HepG2 (cell line): ENCODE measurements around the gene DNAJC10. TPM values are rescaled to one million over a fixed set of nuclear protein-coding genes. Genes with fewer than 3 reads are reported as not detected.

Experiments
- ATAC-seq: fragments of 200-7000 bp; cut with Tn5 transposase; 3 replicates; pipeline ENCODE4 v1.9.1; 2020; ENCODE audit warnings: mild to moderate bottlenecking, moderate library complexity
- BruUV-seq: library from RNA; stranded (reverse); fragments of 400-500 nt; replicated peaks from 2 replicates; lab custom pipeline; 2021; lab: Mats Ljungman, UMichigan
- CTCF ChIA-PET: fragments of 300-600 bp; formaldehyde crosslinking; extraction: SDS; loops from one replicate; lab custom pipeline; 2021; ENCODE audit warnings: low total read pairs, inconsistent platforms, low intra/inter-chr PET ratio; lab: Yijun Ruan, JAX
- POLR2A ChIA-PET: fragments of 350-600 bp; sonication (Branson Sonifier 250); formaldehyde crosslinking; loops from one replicate; lab custom pipeline; 2020; ENCODE audit warnings: antibody characterized with exemption, inconsistent platforms; lab: Yijun Ruan, JAX
- DNase-seq: peaks from one replicate; pipeline ENCODE4 v3.0.0-alpha.2; 2015; ENCODE audit warnings: low spot score
- FAIRE-seq: peaks from 3 replicates; lab custom pipeline; 2011; peaks lifted over from hg19 to GRCh38; lab: Jason Lieb, UNC
- H2AFZ ChIP-seq: one replicate; pipeline ENCODE4 v1.6.1; 2011; ENCODE audit warnings: low read length, inconsistent platforms
- H3K27ac ChIP-seq: fragments of 300-600 bp; 3 replicates; pipeline ENCODE4 v1.8.0; 2011; ENCODE audit warnings: mixed run types, mild to moderate bottlenecking, mixed read lengths, low read length, inconsistent platforms; ENCODE audit not compliant: insufficient read depth; ENCODE audit errors: extremely low read length
- H3K27me3 ChIP-seq, 2 experiments: fragments of 200-600 bp in 1 of 2; 2 replicates in 1 of 2; 3 replicates in 1 of 2; pipeline versions ENCODE4 v1.6.0 to v1.8.0; 2011; ENCODE audit warnings: low read length in 2 of 2, mild to moderate bottlenecking in 2 of 2, moderate library complexity in 2 of 2, inconsistent platforms in 1 of 2; ENCODE audit not compliant: insufficient read depth in 2 of 2, control insufficient read depth in 1 of 2
- H3K36me3 ChIP-seq, 2 experiments: fragments of 200-600 bp in 1 of 2; replicated peaks in 1 of 2; 2 replicates in 1 of 2; 3 replicates in 1 of 2; pipeline versions ENCODE4 v1.5.1 to v1.8.0; 2011; ENCODE audit warnings: low read length in 2 of 2, inconsistent platforms in 1 of 2; ENCODE audit not compliant: insufficient read depth in 2 of 2, control insufficient read depth in 1 of 2
- H3K4me1 ChIP-seq: 2 replicates; pipeline ENCODE4 v1.5.1; 2012; ENCODE audit warnings: low read length, inconsistent platforms; ENCODE audit not compliant: insufficient read depth
- H3K4me2 ChIP-seq: 2 replicates; pipeline ENCODE4 v1.6.0; 2011; ENCODE audit warnings: low read depth, low read length, inconsistent platforms
- H3K4me3 ChIP-seq, 3 experiments: fragments of 200-600 bp in 1 of 3; sonication (generic), shearing (Covaris generic) in 1 of 3; replicated peaks in 1 of 3; 2 replicates each; pipeline ENCODE4 v1.5.1; 2011 to 2016; ENCODE audit warnings: low read length in 3 of 3, inconsistent platforms in 2 of 3, low read depth in 2 of 3, mild to moderate bottlenecking in 2 of 3, control low read depth in 1 of 3, mixed read lengths in 1 of 3; ENCODE audit not compliant: insufficient read depth in 1 of 3
- H3K79me2 ChIP-seq: one replicate; pipeline ENCODE4 v1.6.1; 2011; ENCODE audit warnings: low read length, inconsistent platforms; ENCODE audit not compliant: insufficient read depth
- H3K9ac ChIP-seq: 2 replicates; pipeline ENCODE4 v1.6.0; 2011; ENCODE audit warnings: mild to moderate bottlenecking, low read depth, low read length, inconsistent platforms; ENCODE audit not compliant: insufficient read depth
- H3K9me3 ChIP-seq: 2 replicates; pipeline ENCODE4 v1.5.1; 2012; ENCODE audit warnings: mild to moderate bottlenecking, low read length
- H4K20me1 ChIP-seq: 2 replicates; pipeline ENCODE4 v1.6.0; 2011; ENCODE audit warnings: inconsistent platforms, mild to moderate bottlenecking, low read length, moderate library complexity; ENCODE audit not compliant: insufficient read depth
- EEA1 ChIP-seq: sonication (generic); formaldehyde crosslinking; IDR thresholded peaks from 2 replicates; pipeline ENCODE4 v1.5.1; 2020; ENCODE audit warnings: mild to moderate bottlenecking, missing genetic modification reagents, borderline replicate concordance
- GATAD1 ChIP-seq: IDR thresholded peaks from 2 replicates; pipeline ENCODE4 v1.6.1; 2016; ENCODE audit warnings: missing genetic modification reagents, missing compliant biosample characterization
- MAFF ChIP-seq: IDR thresholded peaks from 2 replicates; pipeline ENCODE4 v1.6.1; 2011; ENCODE audit warnings: low read depth, low read length, improper control_type of control experiment
- MAFK ChIP-seq, 2 experiments: IDR thresholded peaks in 1 of 2; conservative IDR thresholded peaks in 1 of 2; 2 replicates each; pipeline ENCODE4 v1.6.1; 2011; ENCODE audit warnings: improper control_type of control experiment in 2 of 2, low read length in 2 of 2
- NFKBIZ ChIP-seq: IDR thresholded peaks from 2 replicates; pipeline ENCODE4 v1.6.1; 2018; ENCODE audit warnings: missing genetic modification reagents, missing compliant biosample characterization
- PRPF4 ChIP-seq: fragments of 200-400 bp; formaldehyde crosslinking; IDR thresholded peaks from 2 replicates; pipeline ENCODE4 v1.6.1; 2016; ENCODE audit warnings: low read length, low read depth; ENCODE audit not compliant: poor library complexity, severe bottlenecking
- RBFOX2 ChIP-seq: fragments of 200-400 bp; formaldehyde crosslinking; IDR thresholded peaks from 2 replicates; pipeline ENCODE4 v1.6.1; 2017; ENCODE audit warnings: low read depth, mild to moderate bottlenecking, low read length
- RFX3 ChIP-seq: IDR thresholded peaks from 2 replicates; pipeline ENCODE4 v1.6.1; 2016; ENCODE audit warnings: missing biosample characterization, missing genetic modification reagents
- TFAP4 ChIP-seq: sonication (generic); IDR thresholded peaks from 2 replicates; pipeline ENCODE4 v1.6.1; 2016; ENCODE audit warnings: low read depth, borderline replicate concordance
- ZBTB37 ChIP-seq: sonication (generic); formaldehyde crosslinking; IDR thresholded peaks from 2 replicates; pipeline ENCODE4 v1.4.0; 2020; ENCODE audit warnings: mild to moderate bottlenecking, missing genetic modification reagents
- ZNF382 ChIP-seq: sonication (generic); formaldehyde crosslinking; IDR thresholded peaks from 2 replicates; pipeline ENCODE4 v1.5.0; 2020; ENCODE audit warnings: missing genetic modification reagents, mild to moderate bottlenecking, borderline replicate concordance
- ZNF468 ChIP-seq: sonication (generic); formaldehyde crosslinking; IDR thresholded peaks from 2 replicates; pipeline ENCODE4 v1.8.0; 2022; ENCODE audit warnings: mild to moderate bottlenecking, moderate library complexity, missing genetic modification reagents
- ZNF670 ChIP-seq: sonication (generic); formaldehyde crosslinking; IDR thresholded peaks from 2 replicates; pipeline ENCODE4 v1.8.0; 2022; ENCODE audit warnings: mild to moderate bottlenecking, missing genetic modification reagents, borderline replicate concordance
- ZNF776 ChIP-seq: sonication (generic); formaldehyde crosslinking; IDR thresholded peaks from 2 replicates; pipeline ENCODE4 v1.4.0; 2020; ENCODE audit warnings: mild to moderate bottlenecking, missing genetic modification reagents
- ZNF850 ChIP-seq: sonication (generic); formaldehyde crosslinking; conservative IDR thresholded peaks from 2 replicates; pipeline ENCODE4 v1.9.0; 2021; ENCODE audit warnings: mild to moderate bottlenecking, missing genetic modification reagents
- WGBS: methylation state at CpG from one replicate; pipeline ENCODE4 v1.1.6; 2017; ENCODE audit warnings: low lambda C conversion rate; 5-methylcytosine and 5-hydroxymethylcytosine counted together
- in situ Hi-C: cut with HindIII; loops from 2 replicates; pipeline ENCODE4 v1.10.0; 2017; ENCODE audit warnings: low pct_unique_long_range_greater_than_20kb; ENCODE audit not compliant: extremely low pct_ligation_motif_present
- intact Hi-C: fragments of 100-400 bp; cut with micrococcal nuclease; formaldehyde crosslinking; loops from one replicate; pipeline ENCODE4 v1.10.0; 2022; ENCODE audit not compliant: unreplicated experiment
- polyA plus RNA-seq, 8 experiments: library from polyadenylated mRNA; depleted of rRNA in 3 of 8; stranded (reverse) in 7 of 8; unstranded in 1 of 8; fragments of >200 nt; fragmentation: Illumina TruSeq in 4 of 8; extraction: Trizol in 4 of 8; gene quantifications; 2 replicates each; pipeline versions ENCODE4 v1.2.1 to v1.2.3, GENCODE V29; 2011 to 2016; ENCODE audit warnings: low read depth in 4 of 8, missing spikeins in 1 of 8, mixed read lengths in 1 of 8; ENCODE audit not compliant: insufficient read depth in 1 of 8
- total RNA-seq, 5 experiments: library from RNA; depleted of rRNA; stranded (reverse); fragments of >200 nt; fragmentation: Illumina TruSeq; extraction: Trizol; gene quantifications; 2 replicates each; pipeline ENCODE4 v1.2.3, GENCODE V29; 2016; ENCODE audit warnings: low read depth in 1 of 5
- TF ChIP-seq, protein P1 (sequence below): sonication (generic); formaldehyde crosslinking; IDR thresholded peaks from 2 replicates; pipeline ENCODE4 v1.5.0; 2020; ENCODE audit warnings: mild to moderate bottlenecking, missing genetic modification reagents
- TF ChIP-seq, protein P2 (sequence below): sonication (generic); formaldehyde crosslinking; IDR thresholded peaks from 2 replicates; pipeline ENCODE4 v1.5.0; 2020; ENCODE audit warnings: missing genetic modification reagents, mild to moderate bottlenecking, borderline replicate concordance

Gene DNAJC10
- total and polyA plus RNA-seq, 2 of the 13 experiments (the other 11 are each of a cell fraction or from before 2014, with no cell fraction given), result 44.1 to 178 TPM

DNA sequence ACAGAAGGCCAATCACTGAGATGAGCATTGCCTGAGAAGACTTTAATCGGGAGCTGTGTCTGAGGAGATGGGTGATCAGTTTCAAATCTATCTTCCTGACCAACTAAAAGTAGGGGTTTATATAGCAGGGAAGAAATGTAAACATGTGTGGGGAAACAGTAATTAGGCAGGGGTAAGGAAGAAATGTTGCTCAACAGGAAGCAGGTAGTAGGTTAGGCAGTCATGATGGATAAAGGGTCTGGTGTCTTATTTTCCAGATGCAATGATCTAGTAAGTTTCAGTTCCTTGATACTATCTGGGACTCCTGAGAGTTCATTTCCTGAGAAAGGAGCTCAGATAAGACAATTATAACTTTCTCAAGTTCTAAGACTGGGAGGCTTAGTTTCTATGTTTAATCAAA, 33.8 kb upstream of the DNAJC10 start (continued):
- TF ChIP-seq, protein P1, sequence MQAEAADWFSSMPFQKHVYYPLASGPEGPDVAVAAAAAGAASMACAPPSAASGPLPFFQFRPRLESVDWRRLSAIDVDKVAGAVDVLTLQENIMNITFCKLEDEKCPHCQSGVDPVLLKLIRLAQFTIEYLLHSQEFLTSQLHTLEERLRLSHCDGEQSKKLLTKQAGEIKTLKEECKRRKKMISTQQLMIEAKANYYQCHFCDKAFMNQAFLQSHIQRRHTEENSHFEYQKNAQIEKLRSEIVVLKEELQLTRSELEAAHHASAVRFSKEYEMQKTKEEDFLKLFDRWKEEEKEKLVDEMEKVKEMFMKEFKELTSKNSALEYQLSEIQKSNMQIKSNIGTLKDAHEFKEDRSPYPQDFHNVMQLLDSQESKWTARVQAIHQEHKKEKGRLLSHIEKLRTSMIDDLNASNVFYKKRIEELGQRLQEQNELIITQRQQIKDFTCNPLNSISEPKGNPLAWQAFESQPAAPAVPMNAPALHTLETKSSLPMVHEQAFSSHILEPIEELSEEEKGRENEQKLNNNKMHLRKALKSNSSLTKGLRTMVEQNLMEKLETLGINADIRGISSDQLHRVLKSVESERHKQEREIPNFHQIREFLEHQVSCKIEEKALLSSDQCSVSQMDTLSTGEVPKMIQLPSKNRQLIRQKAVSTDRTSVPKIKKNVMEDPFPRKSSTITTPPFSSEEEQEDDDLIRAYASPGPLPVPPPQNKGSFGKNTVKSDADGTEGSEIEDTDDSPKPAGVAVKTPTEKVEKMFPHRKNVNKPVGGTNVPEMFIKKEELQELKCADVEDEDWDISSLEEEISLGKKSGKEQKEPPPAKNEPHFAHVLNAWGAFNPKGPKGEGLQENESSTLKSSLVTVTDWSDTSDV (CRISPR knock-in tag), result no peak
- TF ChIP-seq RFX3, result no peak
- TF ChIP-seq ZNF776 (CRISPR knock-in tag), result no peak
- no peak for TF ChIP-seq PRPF4
- no peak for TF ChIP-seq ZNF850 (CRISPR knock-in tag)
- no peak for TF ChIP-seq RBFOX2
- no peak for TF ChIP-seq ZNF670 (CRISPR knock-in tag)

GRCh38 chr2:182685559-182685958, 30.5 kb upstream of the DNAJC10 start:
- TF ChIP-seq, protein P2, sequence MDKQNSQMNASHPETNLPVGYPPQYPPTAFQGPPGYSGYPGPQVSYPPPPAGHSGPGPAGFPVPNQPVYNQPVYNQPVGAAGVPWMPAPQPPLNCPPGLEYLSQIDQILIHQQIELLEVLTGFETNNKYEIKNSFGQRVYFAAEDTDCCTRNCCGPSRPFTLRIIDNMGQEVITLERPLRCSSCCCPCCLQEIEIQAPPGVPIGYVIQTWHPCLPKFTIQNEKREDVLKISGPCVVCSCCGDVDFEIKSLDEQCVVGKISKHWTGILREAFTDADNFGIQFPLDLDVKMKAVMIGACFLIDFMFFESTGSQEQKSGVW (CRISPR knock-in tag), result no peak
- TF ChIP-seq NFKBIZ (no peak), ZNF382 (CRISPR knock-in tag) (no peak), EEA1 (CRISPR knock-in tag) (no peak), TFAP4 (no peak), GATAD1 (CRISPR knock-in tag) (no peak), ZBTB37 (CRISPR knock-in tag) (no peak), MAFF (peak; percentile 47; the same call in 1 of the 2 replicates), MAFK (conservative IDR thresholded peaks at IDR 0.05 in 1 of 2, IDR thresholded peaks at IDR 0.05 in 1 of 2; ENCODE audit: low read length in 2 of 2) (peak; percentile 43 to 69; a peak in 3 of 4 replicates), ZNF468 (no peak)
- Histone ChIP-seq H3K27me3 (no peaks in the 10 kb centered on the region; a peak in 1 of 5 replicates), H3K4me2 (no peak overlapping the region), H3K36me3 (no peaks in the 10 kb centered on the region), H2AFZ (no peak overlapping the region), H3K9ac (no peak overlapping the region), H4K20me1 (no peaks in the 10 kb centered on the region), H3K4me3 (no peak overlapping the region), H3K27ac (no peak overlapping the region), H3K4me1 (no peaks in the 10 kb centered on the region), H3K79me2 (no peaks in the 10 kb centered on the region), H3K9me3 (no peaks in the 10 kb centered on the region)
- POLR2A ChIA-PET, result no interaction called here
- ATAC-seq, result no peak
- no peak for DNase-seq
- CTCF ChIA-PET, result no interaction called here
- no peak for FAIRE-seq
- intact Hi-C loops, result no loop called here
- in situ Hi-C loops, result no loop called here
- BruUV-seq, result no TSS peak
- WGBS, result 19% methylated on average over 2 of the region's 2 CpGs
